ENCODE results near the gene NRARP.

Gene NRARP

DNA sequence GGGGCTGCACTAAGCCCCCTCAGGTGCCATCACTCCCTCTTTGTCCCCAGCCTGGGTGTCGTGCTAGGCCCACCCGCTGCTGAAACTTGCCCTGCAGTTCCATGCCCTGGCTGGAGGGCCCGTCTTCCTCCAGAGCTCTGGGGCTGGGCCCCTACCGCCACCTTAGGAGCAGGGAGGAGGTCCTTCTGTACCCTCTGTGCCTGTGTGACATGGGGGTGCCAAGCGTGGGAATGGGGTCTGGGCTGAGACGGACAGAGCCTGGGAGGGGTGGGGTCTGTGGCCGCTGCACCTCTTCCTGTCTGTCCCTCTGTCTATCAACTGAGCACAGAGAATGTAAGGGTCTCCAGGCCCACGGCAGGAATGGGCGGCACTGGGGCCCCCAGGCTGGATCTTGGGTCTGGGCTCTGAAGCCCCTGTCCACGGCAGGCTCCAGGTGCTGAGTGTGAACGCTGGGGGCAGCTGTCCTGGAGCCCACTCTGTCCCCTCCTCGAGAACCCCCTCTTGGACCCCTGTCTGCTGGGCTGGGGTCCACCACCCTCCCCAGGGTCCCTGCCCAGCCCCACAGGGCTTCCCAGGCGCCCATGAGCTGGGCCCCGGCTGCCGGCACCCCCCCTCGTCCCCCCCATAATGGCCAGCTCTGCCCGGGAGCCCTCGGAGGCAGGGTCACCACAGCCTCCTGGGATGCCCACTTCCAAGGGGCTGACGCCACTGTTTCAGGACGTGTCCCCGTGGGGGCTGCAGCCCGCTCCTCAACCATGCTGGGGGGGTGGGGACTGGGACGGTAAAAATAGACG lies 15.8 kb upstream of the NRARP start:
- Mint-ChIP-seq H3K4me3 (no peak overlapping the region), H3K9me3 (no peaks in the 10 kb centered on the region), H3K36me3 (no peaks in the 10 kb centered on the region), H3K4me1 (peaks cover 5% of the 10 kb centered on the region), H3K27ac (no peak overlapping the region), H3K27me3 (peaks cover 3% of the 10 kb centered on the region)
- DNase-seq (ENCODE audit: low spot score in 2 of 2) (peak in 1 of 2 donors; percentile 16), ATAC-seq (ENCODE audit: low read depth) (no peak)

DNA sequence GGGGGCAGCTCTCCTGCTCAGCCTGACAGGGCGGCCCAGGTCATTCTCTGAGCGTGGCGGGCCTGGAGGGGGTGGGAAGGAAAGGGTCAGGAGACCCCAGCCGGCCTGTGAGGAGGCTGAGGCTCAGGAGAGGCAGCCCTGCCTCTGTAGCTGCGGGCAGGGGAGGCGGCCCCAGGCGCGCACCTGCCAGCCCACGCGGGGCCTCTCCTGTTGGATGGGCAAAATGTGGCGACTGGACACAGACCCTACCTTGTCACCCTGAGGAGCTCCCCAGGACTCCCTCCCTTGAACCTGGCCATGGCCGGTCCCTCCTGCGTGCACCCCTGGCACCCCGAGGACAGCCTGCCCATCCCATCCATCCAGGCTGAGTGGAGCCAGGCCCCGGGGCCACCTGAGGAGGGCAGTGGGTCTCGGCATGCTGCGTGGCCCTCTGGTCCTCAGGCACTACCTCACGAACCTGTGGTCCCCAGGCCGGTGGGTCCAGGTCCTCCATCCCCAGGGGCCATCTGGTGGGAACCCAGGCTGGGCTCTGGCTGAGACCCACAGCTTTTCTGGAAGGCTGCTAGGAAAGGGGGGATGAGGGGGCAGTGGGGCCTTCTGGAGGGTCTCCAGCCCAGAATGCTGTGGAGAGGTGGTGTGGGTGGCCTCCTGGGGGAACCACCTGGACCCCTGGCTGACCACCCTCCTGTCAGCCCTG lies 15.1 kb upstream of the NRARP start:
- peaks cover 3% of the 10 kb centered on the region for H3K27me3 Mint-ChIP-seq
- DNase-seq (ENCODE audit: low spot score in 2 of 2) (no peak), ATAC-seq (ENCODE audit: low read depth) (no peak)
- no peaks in the 10 kb centered on the region for H3K36me3 Mint-ChIP-seq
- H3K4me3 Mint-ChIP-seq, result no peak overlapping the region
- H3K9me3 Mint-ChIP-seq, result no peaks in the 10 kb centered on the region
- peaks cover 5% of the 10 kb centered on the region for H3K4me1 Mint-ChIP-seq
- no peak overlapping the region for H3K27ac Mint-ChIP-seq

DNA sequence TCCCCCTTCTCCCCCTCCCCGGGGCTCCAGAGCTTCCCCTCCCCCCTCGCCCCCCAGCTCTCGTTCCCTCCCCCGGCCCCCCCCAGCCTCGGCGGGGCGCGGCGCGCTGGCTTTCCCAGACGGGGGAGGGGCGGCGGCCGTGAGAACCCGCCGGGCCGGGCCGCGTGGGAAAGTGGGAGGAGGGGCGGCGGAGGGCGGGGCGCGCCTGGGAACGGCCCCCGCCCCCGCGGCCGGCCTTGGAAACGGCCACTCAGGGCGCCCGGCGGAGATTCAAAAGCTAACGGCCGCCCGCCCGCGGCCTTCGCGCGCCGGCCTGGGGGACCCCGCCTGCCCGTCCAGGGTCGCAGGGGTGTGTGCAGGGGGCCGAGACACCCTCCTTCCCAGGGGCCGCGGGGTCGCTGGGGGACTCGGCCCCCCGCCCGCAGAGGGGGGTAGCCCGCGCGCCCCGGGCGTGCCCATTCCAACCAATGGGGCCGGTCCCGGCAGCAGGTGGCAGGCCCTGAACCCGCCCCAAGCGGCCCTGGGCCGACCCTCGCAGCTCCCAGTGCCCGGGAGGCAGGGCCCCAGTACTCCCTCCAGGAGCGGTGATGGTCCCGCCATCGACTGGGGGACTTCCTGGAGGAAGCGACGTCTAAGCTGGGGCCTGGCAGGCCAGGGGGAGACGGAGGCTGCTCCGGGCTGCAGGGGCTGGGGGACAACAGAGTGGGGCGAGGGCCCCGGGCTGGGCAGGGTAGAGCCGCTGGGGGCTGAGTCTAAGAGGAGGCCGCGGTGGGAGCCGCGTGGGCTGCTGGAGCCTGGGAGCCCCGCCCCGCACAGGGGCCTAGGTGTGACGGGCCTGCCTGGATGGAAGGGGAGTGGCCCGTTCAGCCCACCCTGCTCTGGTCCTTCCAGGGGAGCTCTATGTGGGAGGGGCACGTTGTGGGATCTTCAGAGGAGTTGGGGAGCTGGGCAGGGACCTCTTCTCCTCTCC lies 14.2 kb upstream of the NRARP start:
- Mint-ChIP-seq H3K36me3 (no peaks in the 10 kb centered on the region), H3K27me3 (peaks cover 3% of the 10 kb centered on the region), H3K4me1 (peaks cover 4% of the 10 kb centered on the region), H3K4me3 (no peak overlapping the region), H3K9me3 (no peaks in the 10 kb centered on the region), H3K27ac (no peak overlapping the region)
- ATAC-seq (ENCODE audit: low read depth), result peak; percentile 19
- peak in 1 of 2 donors; percentile 36 for DNase-seq (ENCODE audit: low spot score in 2 of 2)

DNA sequence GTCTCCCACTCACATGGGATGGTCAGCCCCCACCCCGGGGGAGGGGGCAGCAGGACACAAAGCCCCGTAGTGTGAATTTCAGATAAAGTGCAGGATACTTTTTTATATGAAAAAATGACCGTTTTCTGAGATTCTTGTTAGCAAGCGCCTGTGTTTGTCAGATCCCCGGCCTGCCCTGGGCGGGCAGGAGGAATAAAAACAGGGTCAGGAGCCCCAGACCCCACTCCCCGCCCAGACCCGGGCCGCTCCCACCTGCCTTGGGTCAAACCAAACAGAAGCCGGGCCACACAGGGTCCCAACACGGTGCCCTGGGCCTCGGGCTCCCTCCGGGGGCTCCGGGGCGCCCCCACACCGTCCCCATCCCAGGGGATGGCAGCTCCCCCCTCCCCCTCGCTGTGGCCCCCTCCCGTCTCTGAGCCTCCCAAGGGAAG lies 13.5 kb upstream of the NRARP start:
- Mint-ChIP-seq H3K36me3 (no peaks in the 10 kb centered on the region), H3K27me3 (peaks cover 3% of the 10 kb centered on the region), H3K4me3 (no peak overlapping the region), H3K4me1 (peaks cover 2% of the 10 kb centered on the region), H3K9me3 (no peaks in the 10 kb centered on the region), H3K27ac (no peak overlapping the region)
- DNase-seq (ENCODE audit: low spot score in 2 of 2), result peak in 1 of 2 donors; percentile 11
- ATAC-seq (ENCODE audit: low read depth), result no peak

DNA sequence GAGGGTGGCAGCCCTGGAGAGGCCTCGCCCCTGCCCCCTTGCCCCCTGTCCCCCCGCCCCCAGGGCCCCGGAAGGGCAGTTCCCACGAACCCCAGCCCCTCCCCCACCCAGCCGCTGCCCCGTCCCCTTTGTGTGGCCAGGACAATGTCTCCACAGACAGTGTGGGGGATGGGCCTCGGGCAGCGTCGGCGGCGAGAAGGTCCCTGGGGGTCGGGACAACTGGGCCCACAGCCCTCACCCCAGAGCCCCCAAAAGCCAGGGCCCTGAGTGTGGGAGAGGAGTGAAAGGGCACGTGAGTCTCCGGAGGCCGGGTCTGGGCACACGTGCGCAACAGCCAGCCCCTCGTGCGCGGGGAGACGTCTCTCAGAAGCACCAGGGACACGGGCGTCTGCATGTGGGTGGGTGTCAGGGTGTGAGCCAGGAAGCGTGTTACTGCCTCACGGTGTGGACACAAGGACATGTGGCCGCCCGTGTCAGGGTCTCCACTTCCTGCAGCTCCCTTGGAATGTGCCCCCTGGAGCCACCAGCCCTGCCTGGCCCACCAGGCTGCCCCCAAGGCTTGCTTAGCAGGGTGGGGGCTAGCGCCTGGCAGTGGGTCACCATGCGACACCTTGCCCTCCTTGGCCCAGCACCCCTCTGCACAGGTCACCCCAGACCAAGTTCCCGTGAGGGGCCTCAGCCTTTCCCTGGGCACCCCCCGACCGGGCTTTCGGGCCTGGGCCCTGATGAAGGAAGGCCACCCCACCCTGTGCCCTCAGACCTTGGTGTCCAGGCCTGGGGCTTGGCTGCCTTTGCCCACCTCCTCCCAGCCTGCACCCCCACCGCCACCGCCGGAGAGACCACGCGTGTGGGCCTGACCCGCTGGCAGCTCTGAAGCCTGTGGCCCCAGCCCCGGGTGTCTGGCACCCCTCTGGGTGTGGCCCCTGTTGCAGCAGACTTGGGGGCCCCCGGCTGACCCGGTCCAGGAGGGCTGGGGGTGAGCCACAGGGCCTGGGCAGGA lies 12.8 kb upstream of the NRARP start:
- ATAC-seq (ENCODE audit: low read depth) (no peak), DNase-seq (ENCODE audit: low spot score in 2 of 2) (peak in 1 of 2 donors; percentile 14)
- no peak overlapping the region for H3K27ac Mint-ChIP-seq
- no peaks in the 10 kb centered on the region for H3K9me3 Mint-ChIP-seq
- no peak overlapping the region for H3K4me3 Mint-ChIP-seq
- H3K36me3 Mint-ChIP-seq, result no peaks in the 10 kb centered on the region
- peaks cover 3% of the 10 kb centered on the region for H3K27me3 Mint-ChIP-seq
- no peaks in the 10 kb centered on the region for H3K4me1 Mint-ChIP-seq

DNA sequence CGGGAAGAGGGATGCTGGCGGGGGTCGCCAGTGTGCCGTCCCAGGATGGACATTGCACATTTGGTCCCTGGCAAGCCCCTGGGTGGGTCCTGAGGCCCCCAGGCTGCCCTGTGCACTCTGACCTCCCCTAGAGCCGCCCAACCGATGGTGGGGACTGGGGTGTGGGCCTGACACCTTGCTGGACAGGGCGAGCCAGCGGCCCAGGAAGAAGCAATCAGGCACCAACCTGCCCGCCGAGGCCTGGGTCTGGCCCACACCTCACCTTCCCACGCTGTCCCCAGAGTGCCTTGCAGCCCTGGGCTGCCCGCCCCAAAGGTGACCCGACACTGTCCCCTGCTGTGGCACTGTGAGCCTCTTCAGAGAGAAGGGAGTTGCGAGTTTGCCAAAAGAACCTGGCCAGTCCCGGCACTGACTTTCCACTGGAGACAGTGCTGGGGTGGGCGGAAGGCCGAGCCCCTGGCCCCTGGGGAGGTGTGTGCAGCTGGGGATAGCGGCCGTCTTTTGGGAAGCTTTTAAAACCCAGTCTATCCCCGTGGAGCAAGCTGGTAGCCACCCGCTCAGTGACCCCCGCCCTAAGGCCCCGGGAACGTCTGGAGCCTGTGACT lies 12.0 kb upstream of the NRARP start:
- ATAC-seq (ENCODE audit: low read depth) (no peak), DNase-seq (ENCODE audit: low spot score in 2 of 2) (peak in 1 of 2 donors; percentile 7)
- H3K9me3 Mint-ChIP-seq, result no peaks in the 10 kb centered on the region
- H3K27ac Mint-ChIP-seq, result no peak overlapping the region
- H3K4me1 Mint-ChIP-seq, result no peaks in the 10 kb centered on the region
- peaks cover 3% of the 10 kb centered on the region for H3K27me3 Mint-ChIP-seq
- no peaks in the 10 kb centered on the region for H3K36me3 Mint-ChIP-seq
- H3K4me3 Mint-ChIP-seq, result no peak overlapping the region

DNA sequence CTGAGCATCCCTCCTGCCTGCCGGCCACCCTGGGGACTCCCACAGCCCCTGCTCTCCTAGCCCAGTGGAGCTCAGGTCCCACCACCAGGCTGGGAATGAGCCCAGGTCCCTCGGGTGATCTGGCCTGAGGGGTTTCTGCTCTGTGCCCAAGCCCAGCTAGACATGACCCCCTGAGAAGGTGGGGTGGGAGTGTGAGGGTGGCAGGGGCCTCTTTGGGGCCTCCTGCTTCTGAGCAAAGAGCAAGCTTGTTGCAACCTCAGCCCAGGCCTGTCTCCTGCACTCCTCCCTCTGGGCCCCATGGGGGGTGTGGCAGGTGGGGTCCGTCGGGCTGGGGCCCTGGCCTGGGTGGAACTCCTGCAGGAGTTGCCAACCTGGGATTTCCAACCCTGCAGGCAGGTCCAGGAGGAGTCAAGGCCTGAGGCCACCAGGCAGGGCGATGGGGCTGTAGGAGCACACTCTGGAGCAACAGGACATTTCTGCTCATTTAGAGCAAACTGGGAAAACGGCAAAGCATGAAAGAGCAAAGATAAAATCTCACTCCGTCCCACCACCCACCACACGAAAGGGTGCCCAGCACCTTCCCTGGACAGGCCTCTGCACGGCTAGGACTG lies 11.4 kb upstream of the NRARP start:
- peak in 1 of 2 donors; percentile 18 for DNase-seq (ENCODE audit: low spot score in 2 of 2)
- Mint-ChIP-seq H3K27ac (no peak overlapping the region), H3K27me3 (peaks cover 3% of the 10 kb centered on the region), H3K4me3 (no peak overlapping the region), H3K36me3 (no peaks in the 10 kb centered on the region), H3K4me1 (no peaks in the 10 kb centered on the region), H3K9me3 (no peaks in the 10 kb centered on the region)
- no peak for ATAC-seq (ENCODE audit: low read depth)

DNA sequence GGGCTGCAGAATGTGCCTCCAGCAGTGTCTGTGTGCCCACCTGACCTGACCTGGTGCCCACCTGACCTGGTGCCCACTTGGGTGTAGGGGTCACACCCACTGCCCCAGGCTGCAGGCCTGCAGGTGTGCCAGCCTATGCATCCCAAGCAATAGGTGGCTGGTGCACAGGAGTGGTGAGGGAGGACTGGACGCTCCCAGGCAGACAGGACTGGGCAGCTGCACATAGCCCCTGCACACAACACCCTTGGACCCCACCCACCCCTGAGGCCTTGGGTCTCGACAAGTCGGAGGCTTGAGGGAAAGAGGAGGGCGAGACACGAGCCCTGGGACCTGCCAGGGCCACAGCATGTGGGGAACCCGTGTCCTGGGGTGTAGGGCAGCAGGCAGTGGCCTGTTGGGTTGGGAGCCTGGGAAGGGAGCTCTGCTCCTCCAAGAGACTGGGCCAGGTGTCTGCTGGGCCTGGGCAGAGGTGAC lies 10.8 kb upstream of the NRARP start:
- no peak for ATAC-seq (ENCODE audit: low read depth)
- no peak overlapping the region for H3K4me3 Mint-ChIP-seq
- H3K36me3 Mint-ChIP-seq, result no peaks in the 10 kb centered on the region
- H3K4me1 Mint-ChIP-seq, result no peaks in the 10 kb centered on the region
- H3K9me3 Mint-ChIP-seq, result no peaks in the 10 kb centered on the region
- no peak overlapping the region for H3K27ac Mint-ChIP-seq
- H3K27me3 Mint-ChIP-seq, result peaks cover 3% of the 10 kb centered on the region
- DNase-seq (ENCODE audit: low spot score in 2 of 2), result no peak

DNA sequence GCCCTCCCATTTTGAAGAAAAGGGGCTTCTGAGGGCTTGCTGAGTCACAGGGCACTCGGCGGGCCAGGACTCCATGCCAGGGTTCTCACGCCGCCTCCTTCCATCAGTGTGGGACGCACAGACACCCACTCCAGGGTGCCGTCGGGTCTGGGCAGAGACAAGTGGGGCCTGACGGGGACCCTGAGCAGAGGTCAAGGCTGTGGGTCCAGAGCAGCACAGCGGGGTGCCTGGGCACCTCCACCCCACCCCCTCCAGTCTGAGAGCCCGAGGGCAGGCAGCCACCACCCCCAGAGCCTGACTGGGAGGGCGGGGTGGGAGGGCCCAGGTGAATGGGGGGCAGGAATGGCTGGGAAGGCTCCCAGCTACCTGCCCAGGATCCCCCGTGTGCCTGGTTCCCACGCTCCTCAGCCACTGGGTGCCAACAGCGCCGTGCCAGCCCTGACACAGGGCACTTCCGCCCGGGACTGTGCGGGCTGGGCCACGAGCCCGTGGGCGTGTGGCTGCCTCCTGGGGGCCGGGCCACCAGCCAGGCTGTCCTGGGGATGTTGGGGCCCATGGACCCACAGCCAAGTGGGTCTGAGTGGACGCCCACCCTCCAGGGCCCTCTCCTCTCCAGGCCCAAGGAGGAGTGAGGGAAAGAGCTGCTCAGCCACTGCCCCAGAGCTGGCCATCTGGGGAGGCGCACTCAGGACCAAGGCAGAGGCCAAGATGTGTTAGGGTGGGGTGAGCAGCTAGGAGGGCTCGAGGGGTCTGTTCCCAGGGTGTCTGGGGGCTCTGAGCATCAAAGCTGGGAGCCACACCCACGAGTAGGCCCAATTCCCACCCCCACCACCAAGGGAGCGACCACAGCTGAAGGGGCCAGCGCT lies 10.1 kb upstream of the NRARP start:
- peak in 1 of 2 donors; percentile 8 for DNase-seq (ENCODE audit: low spot score in 2 of 2)
- H3K9me3 Mint-ChIP-seq, result no peaks in the 10 kb centered on the region
- no peaks in the 10 kb centered on the region for H3K36me3 Mint-ChIP-seq
- no peak for ATAC-seq (ENCODE audit: low read depth)
- H3K4me3 Mint-ChIP-seq, result no peak overlapping the region
- H3K4me1 Mint-ChIP-seq, result no peaks in the 10 kb centered on the region
- no peak overlapping the region for H3K27ac Mint-ChIP-seq
- H3K27me3 Mint-ChIP-seq, result peaks cover 3% of the 10 kb centered on the region

DNA sequence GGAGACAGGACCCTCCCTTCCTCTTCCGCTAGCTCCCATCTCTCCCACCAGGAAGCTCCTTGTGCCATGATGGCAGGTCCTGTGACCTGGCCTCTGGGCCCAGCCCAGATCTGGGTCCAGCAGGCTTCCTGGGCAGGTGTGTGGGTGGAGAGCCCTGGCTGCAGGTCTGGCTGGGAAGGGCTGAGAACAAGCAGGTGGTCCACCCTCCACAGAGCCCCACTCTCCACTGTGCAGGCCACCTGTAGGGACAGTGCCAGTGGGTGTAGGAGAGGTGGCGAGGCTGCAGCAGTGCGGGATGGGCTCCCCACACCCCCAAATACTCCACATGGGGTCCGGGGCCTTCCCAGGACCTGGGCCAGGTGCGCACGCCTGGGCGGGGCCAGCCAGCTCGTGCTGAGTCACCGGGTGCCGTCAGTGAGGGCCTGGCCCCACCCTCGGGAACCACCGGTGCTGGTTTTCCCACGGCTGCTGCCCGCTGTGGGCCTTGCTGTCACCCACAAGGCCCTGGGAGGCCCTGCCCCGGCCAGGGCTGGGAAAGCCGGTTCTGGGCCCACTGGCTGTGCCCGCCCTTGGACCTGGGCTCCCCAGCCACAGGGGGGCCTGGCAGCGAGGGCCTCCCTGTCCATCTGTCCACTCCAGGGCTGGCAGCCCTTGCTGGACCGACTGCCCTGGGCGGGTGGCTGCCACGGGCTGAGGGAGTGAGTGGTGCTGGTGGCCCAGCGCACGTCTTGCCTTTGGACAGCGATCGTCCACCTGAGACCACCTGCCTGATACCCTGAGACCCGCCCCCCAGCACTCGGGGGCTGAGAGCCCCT lies 9.3 kb upstream of the NRARP start:
- ATAC-seq (ENCODE audit: low read depth) (peak; percentile 39), DNase-seq (ENCODE audit: low spot score in 2 of 2) (no peak)
- no peak overlapping the region for H3K27ac Mint-ChIP-seq
- H3K9me3 Mint-ChIP-seq, result no peaks in the 10 kb centered on the region
- H3K4me3 Mint-ChIP-seq, result no peak overlapping the region
- peaks cover under 1% of the 10 kb centered on the region for H3K27me3 Mint-ChIP-seq
- H3K4me1 Mint-ChIP-seq, result no peaks in the 10 kb centered on the region
- H3K36me3 Mint-ChIP-seq, result no peaks in the 10 kb centered on the region
